NCI-H2171 treated with DMSO at 0.1 percent for 48 hours (cell line): ENCODE measurements around the gene CEACAM4.

Experiments
- DNase-seq: peaks from one replicate; lab custom pipeline; 2025; lab: John Stamatoyannopoulos, UW

CEACAM4 gene

GRCh38 chr19:41617941-41618730 lies 8.7 kb downstream of the CEACAM4 start:
- DNase-seq = no peak

GRCh38 chr19:41616792-41617621 lies 9.9 kb downstream of the CEACAM4 start:
- no peak for DNase-seq

- DNase-seq = no peak
Observed at GRCh38 chr19:41615207-41615606, 11.7 kb downstream of the CEACAM4 start.

DNA sequence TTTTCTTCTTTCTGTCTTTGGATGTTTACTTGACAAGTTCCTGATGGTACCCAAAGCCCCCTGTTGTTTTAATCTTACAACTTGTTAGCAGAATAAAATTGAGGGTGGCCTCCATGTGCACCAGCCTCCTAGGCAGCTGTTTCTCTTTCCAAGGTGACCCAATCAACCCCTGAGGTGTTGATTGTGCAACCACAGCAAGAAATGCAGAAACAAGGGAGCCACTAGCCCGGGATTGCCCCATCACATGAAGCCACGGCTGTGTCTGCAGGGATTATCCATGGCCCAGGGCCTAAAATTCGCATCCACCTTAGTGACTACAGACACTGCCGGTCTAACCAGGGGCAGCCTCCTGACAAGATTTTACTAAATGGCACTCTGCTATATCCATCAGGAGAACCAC lies 14.4 kb downstream of the CEACAM4 start:
- no peak for DNase-seq

- no peak for DNase-seq
Observed at GRCh38 chr19:41610789-41611188, 16.1 kb downstream of the CEACAM4 start.

- no peak for DNase-seq
Observed at GRCh38 chr19:41607668-41608067, 19.2 kb downstream of the CEACAM4 start.

DNA sequence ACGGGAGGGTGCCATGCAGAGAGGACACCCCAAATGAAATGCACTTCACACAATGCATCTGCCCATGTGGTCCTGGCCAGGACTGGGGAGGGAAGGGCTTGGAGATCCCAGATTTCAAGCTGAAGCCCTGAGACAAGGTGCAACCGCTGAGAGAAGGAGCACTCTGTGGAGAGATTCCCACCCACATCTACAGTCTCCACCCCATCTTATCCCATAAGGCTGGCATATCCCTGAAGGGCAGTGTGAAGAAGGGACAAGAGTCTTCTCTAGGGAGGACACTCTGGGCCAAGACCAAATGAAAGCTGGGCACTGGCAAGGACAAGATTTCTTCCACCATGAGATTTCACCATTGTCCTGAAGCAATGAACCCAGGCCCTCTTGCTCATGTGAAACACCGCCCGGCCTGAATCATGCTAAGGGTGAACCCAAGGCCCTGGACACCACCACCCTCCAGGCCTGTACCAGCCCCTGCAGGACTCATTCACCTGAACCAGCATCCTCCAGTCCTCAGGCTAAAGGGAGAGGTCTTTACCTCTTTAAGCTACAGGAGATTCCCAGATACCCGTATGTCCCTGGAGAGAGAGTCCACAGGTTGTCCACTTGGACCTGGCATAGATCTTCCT lies 20.5 kb downstream of the CEACAM4 start:
- no peak for DNase-seq

GRCh38 chr19:41604831-41605230 lies 22.0 kb downstream of the CEACAM4 start:
- no peak for DNase-seq

DNA sequence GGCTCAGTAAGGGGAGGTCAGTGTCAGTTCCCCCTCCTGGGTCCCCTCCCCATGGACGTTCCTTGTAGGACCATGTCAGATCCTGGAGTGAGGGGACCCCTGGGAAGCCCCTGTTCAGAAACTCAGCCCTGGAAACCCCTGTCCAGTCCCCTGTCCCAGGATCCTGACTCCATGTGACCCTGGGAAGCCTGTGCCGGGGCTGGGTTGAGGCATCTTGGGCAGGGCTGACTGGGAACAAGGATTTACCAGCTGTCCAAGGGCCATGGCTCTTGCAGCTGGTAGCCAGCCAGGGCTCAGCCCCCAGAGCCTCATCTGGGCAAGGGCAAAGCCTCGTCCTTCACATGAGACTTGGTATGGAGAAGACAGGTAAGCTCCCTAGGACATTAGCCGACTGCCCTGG lies 25.1 kb downstream of the CEACAM4 start:
- no peak for DNase-seq

DNA sequence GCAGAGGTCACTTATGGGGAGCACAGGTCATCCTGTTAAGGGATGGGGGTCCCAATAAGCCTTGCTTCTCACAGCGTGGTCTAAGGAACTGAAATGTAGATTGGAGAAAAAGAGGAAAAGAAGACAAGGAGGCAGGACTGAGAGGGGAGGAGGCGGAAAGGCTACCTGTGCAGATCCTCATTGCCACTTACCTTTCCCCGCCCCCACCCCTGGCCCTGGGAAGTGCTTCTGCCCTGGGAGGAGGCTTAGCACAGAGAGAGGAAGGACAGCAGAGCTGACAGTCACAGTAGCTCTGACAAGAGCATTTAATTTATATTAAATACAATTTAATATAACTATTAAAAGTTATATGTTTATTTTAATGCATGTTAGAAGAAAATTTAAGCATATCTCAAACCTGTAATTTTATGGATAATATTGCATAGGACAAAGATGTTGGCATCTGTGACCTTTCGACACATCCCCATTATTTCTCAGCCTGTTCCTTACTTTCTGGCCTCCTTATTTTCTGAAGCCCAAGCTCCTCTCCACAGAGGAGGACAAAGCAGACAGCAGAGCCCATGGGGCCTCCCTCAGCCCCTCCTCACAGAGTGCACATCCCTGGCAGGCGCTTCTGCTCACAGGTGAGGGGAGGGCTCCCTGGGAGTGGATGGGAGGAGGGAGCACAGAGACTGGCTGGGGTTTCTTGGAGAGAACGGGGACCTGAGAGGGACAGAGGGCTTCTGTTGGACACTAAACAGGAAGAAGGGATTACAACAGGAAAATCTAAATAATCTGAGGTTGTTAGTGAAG lies 27.5 kb downstream of the CEACAM4 start:
- DNase-seq = no peak

DNA sequence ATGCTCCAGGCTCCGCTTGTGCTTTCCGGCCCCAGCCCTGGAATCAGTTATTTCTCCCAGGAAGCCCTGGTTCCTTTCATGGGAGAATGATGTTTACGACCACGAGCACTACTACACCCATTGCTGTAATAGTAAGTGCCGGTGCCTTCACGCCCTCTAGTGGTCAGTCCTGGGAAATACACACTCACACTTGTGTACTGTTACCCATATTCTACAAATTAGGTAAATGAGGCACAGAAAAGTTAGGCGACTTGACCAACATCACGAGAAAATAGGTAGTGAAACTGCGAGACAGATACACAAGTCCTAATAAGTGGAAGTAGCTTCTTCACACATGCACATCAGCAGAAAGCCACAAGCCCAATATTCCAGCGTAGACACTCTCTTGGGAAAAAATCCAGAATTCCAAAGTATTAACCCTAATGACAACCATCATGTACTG lies 29.3 kb downstream of the CEACAM4 start:
- DNase-seq = peak; percentile 54

GRCh38 chr19:41595890-41596280 lies 31.0 kb downstream of the CEACAM4 start:
- DNase-seq = no peak

DNA sequence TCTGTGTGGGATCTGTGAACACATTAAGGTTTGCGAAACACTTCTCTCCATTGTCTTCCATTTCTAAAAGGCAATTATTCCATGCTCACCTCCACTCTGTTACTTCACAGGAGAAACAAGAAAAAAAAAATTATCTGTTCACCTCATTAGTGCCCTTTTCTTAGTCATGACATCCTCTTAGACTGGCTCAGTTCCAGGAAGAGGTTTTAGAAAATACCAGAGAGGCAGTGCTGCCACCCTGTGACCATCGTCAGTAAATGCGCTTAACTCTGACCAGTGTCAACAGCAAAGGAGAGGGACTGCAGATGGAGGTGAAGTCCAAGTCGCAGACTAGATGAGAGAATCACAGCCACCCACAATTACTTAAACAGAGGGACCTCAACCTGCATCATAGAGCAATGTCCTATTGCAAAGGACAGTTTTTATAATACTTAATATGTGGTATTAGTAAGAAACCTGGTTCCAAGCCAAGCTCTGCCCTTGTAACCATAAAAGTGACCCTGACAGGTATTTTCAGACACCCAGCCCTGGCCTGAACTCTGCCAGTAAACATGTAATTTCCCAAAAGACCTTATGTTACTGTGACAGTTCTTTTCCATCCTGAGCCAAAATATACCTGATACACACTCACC lies 31.5 kb downstream of the CEACAM4 start:
- DNase-seq = peak; percentile 39

- no peak for DNase-seq
Observed at GRCh38 chr19:41591951-41592562, 34.8 kb downstream of the CEACAM4 start.

GRCh38 chr19:41590936-41591335 lies 35.9 kb downstream of the CEACAM4 start:
- no peak for DNase-seq

DNA sequence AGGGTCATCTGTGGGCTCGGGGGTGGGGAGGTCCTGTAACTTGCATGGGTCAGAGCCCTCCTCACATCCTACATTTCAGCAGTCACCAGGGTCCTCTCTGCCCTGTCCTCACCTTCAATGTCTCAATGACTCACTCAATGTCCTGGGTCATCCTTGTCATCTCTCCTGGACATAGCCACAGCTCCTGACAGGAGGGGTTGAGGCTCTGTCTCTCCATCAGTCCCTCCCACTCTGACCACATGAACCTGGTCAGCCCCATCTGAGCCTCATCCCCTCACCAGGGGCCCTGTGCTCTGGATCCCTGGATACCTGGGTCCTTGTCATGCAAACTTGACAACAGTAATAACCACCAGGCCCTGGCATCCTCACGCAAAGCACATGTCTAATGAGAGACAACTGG lies 37.5 kb downstream of the CEACAM4 start:
- no peak for DNase-seq

DNA sequence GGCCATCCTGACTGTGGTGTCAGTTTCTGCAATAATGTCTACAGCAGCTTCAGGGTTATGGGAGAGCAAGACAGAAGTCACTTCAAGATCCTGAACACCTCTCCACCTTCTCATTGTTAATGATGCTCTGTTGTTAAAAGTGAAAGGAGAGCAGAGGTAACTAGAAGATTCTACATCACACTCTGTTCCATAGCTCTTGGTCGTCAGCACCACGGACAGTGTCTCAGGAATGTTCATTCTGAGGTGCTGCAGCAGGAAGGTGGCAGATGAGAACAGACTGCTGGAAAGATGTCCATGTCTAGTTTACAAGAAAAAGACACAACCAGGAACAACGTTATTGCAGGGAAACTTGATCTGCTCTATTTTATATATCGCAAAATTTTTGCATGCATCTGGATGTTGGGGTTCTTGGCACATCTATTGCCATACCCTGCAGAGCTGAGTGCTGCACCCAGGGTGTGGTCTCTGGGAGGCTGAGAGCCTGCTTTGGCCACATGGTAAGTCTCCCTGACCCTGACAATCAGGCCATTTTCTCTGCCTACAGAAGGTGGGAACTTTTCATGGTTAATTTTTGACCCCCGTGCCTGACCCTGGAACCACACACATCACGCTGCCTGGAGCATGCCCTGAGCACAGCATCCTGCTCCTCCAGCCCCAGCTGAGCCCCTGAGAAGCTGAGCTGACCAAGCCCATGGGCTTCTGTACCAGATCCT lies 38.2 kb downstream of the CEACAM4 start:
- no peak for DNase-seq

GRCh38 chr19:41587838-41588210 lies 39.0 kb downstream of the CEACAM4 start:
- no peak for DNase-seq

GRCh38 chr19:41587101-41587837 lies 39.6 kb downstream of the CEACAM4 start:
- DNase-seq = no peak

- no peak for DNase-seq
Observed at GRCh38 chr19:41586064-41586463, 40.8 kb downstream of the CEACAM4 start.
